GM19372 (cell line): ENCODE data around the gene HGD.
"Not testable (repeated sequence)": the region's sequence is repeated elsewhere in the genome, so short reads cannot be mapped to it uniquely, and the experiment has no call there.

Source experiments
- ATAC-seq: cut with Tn5 transposase; IDR thresholded peaks from one replicate; pipeline ENCODE4 v1.9.1; 2021; ENCODE audit warnings: mild to moderate bottlenecking, low read depth, moderate library complexity; ENCODE audit not compliant: unreplicated experiment

The HGD gene

DNA sequence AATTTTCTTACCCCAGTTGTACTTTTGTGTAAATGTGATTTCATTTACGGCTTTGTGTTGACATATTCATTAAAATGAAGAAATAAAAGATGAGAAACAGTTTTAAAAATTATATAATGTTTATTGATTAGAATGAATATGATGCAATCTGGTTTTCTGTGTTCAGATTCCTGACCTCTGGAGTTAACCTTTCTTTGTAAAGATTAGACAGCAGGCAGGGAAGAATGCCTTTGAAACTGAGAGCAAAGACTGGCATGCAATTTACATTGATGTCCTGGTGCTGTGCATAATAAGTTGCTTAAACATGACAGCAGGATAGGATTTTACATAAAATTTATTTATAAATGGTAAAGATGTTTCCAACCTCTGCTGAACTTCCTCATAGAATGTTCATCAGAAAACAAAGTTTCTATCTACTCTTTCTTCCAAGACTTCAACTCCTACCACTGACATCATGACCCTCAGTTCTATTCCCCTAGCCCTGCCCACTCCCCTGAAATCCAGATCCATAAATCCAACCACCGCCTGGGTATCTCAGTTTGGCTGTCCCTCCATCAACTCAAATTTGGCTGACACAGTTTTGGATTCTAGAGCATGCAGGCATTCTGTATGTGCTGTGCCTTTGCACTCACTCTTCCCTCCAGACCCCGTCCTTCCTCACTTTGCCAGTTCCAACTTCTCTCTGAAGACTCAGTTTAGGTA lies 1.7 kb downstream of the HGD start:
- ATAC-seq = no peak

DNA sequence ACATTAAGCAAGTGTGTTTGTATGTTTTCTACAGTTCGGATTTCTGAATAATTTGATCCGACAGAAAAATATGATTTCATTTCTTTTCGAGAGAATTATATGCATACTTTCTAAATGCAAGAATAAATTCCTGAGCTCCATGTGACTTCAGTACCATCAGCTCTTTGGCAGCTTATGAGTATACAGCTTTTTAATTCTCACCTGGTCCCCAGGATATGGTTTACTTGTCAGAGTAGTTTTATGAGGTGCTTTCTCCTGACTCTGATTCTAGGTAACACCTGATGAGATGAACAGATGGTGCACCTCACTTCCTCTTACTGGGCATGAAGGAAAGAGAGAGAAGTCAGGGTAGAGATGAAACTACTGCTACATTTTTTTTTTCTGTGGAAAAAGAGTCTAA lies 3.1 kb downstream of the HGD start:
- ATAC-seq = peak; percentile 37

DNA sequence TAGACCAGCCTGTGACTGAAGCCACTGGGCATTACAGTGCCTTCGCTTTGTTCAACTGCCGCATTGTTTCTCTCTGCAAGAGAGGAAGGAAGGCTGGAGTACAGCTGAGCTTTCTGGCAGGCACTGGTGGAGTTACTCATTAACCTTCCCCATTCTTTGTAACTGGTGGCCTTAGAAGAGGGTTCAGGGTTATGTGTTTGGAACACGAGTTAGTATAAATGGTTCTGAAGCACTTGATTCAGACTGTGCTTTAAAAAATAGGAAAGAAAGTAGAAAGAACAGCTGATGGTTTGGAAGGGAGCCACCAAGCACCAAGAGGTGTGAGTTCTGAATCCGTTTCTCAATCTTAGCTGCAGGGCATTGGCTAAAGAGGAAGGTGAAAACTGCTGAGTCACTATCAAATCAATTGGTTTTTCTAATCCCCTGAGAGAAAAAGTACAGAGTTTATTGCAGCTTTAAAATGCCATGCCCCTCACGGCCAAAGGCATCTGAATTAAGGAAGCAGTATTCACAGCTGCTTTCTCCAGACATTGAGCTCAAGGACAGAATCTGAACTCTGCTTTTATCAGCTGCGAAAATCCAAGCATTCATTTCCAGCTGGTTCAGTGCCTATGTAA lies 3.6 kb downstream of the HGD start:
- ATAC-seq = peak; percentile 93

DNA sequence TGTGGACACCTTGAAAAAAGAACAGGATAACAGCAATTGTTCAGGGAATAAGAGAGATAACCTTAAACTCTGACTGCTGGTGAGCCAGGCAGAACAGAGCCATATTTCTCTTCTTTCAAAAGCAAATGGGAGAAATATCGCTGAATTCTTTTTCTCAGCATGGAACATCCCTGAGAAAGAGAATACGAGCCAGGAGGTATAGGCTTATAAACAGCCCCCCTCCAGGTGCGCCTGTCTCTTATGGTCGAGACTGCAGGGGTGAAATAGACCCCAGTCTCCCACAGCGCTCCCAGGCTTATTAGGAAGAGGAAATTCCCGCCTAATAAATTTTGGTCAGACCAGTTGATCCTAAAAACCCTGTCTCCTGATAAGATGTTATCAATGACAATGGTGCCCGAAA lies 4.8 kb downstream of the HGD start:
- not testable (repeated sequence) for ATAC-seq

DNA sequence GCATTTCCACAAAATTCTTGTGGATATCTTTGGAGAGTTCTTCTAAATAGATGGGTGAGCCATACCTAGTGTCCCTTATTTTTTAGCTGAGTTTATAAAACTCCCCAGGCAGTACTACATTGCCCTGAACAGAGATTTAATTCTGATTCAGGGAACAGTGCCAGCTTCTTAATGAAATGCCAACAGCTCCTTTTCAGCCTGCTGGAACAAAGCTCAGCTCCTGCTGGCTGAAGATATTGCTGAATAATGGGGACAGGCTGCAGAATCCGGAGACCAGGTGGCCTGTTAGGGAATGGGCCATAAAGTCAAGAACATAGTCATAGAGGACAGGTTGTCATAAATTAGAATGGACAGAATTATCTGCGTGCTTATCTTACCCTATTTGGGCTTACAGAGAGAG lies 8.9 kb downstream of the HGD start:
- no peak for ATAC-seq

DNA sequence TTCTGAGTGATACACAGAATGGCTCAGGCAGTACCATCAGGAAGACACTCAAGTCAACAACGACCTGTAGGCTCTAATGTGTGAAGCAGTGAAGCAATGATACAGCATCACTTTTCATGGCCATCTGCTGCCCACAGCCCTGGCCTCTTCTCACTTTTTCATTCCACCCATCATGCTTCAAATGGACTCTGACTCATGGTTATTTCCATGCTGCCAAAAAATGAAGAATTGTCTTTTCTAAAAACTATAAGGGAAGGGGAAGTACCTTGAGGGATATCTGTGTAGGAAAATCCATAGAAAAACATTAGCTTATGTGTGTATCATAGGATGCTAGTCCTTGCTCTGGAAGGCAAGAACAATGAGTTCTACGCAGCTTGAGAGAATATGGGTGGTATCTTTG lies 11.5 kb downstream of the HGD start:
- ATAC-seq = no peak

DNA sequence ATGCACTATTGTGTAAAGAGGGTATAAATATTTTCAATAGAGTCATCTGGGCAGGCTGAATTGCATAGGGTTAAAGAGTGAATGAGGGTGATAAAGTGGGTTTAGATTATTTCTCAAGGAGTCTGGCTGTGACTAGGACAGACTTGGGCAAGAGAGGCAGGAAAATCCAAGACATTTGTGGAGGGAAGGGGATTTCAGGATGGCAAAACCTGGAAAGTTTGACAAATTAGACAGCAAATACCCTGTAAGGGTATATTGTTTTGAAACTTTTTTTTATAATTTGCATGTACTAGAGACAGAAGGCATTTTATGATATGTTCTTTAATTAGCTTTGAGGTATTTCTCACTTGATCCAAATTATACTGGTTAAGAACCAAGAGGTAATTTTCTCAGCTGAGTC lies 17.1 kb downstream of the HGD start:
- ATAC-seq = no peak

DNA sequence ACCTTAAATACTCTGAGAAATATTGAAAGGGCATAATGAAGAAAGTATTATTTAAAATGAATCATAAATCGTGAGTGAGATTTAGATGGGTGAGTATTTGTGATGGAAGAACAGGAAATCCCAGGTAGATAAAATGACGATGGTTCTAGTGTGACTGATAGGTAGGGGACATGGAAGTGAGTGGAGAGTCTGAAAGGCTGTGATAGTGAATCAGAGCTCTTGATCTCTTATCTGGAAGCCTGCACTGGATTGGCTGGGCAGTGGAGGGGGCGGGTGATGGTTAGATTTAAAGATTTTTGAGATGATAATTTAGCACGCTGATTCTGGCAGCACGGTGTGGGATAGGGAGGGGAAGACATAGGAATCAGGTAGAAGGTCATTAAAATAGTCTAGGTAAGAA lies 20.1 kb downstream of the HGD start:
- ATAC-seq = no peak

DNA sequence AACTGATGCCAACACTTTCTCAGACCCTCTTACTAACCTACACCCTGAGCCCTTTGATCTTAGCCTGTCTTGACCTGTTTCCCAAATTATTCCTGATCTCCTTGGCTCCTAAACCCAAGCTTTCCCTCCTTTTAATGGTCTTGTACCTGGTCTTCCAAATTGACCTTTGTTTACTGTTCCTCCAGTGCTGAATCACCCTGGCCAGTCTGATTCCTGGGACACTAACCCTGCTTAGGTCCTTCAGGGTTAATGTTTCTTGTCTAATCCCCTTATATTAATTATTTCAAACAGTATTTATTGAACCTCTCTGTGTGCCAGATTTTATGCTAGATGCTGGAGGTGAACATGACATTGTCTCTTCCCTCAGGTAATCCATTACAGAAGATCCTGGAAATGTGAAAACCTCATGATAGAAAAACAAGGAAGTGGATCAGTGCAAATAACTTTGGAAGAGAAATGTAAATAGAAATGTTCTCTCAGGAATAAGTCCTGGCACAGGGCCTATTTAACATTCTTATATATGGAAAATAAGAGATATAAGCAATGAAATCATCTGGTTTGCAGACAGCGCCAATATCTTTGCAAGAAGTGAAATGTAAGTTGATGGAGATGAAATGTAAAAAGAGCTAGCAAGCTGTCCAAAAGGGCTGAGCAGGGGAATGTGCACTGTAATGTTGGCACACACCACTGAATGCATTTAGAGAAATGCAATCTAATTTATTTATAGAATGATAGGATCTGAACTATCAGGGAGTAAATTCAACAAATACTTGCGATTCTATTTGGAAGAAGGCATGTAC lies 20.7 kb downstream of the HGD start:
- ATAC-seq = no peak

DNA sequence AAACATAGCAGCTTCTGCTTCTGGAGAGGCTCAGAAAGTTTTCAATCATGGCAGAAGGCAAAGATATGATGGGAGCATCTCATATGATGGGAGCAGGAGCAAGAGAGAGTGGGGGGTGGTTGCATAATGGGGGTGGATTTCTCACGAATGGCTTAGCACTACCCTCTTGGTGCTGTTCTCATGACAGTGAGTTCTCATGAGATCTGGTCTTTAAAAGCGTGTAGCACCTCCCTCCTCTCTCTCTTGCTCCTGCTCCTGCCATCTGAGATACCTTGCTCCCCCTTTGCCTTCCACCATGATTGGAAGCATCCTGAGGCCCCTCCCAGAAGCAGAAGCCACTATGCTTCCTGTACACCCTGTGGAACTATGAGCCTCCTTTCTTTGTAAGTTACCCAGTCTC lies 22.2 kb downstream of the HGD start:
- ATAC-seq = no peak

DNA sequence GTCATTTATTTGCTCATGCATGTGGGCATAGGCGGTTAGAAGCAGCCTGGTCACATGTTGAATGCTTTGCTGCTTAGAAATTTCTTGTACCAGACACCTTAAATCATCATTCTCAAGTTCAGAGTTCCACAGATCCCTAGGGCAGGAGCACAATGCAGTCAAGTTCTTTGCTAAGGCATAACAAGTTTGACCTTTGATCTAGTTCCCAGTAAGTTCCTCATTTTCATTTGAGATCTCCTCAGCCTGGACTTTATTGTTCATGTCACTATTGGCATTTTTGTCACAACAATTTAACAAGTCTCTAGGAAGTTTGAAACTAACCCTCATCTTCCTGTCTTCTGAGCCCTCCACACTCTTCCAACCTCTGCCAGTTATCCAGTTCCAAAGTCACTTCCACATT lies 22.8 kb downstream of the HGD start:
- ATAC-seq = no peak

DNA sequence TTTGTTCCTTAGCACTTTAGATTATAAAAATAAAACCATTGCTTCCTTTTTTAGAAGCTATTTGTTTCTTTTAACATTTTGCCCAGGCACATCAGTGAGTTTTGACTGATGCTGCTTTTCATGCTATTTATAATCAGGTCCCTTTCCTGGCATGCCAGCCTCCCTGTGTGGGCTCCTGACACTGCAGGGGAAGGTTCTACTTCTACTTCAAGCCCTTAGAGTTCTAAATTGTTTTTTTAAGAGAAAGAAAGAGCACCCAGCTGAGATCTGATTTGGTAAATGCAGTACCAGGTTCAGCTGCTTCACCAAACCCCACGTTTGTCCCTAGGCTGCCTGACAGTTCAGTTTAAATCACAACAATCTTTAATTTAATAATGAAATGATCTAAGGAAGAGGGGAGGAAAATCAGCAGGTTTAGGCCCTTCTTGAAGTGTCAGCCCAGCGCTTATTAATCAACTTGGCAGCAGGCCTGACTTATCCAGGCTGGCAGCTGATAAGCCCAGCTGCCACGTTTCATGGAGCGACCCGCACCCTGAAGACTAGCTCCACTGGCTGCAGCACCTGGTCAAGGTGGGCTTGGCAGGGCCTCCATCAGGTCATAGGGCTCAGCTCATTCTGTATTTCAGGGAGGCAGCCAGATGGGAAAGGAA lies 29.0 kb downstream of the HGD start:
- ATAC-seq = no peak

DNA sequence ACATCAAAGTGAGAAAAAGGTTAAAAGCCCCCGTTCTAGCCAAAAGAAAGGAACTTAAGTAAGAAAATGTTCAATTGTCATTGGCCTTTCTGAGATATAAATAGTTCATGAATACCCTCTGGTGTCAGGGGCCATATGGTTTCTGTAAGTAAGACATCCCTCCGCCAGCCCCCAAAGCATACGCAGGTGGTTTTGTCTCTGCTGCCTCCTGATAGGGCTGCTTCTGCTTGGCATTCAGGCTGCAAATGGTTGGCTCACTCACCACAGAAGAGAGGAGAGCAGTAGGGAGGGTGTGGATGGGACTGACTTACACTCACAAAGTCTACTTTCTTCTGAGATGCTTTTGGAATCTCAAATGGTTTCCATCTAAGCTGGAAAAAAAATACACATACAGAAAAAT lies 29.8 kb downstream of the HGD start:
- ATAC-seq = no peak

DNA sequence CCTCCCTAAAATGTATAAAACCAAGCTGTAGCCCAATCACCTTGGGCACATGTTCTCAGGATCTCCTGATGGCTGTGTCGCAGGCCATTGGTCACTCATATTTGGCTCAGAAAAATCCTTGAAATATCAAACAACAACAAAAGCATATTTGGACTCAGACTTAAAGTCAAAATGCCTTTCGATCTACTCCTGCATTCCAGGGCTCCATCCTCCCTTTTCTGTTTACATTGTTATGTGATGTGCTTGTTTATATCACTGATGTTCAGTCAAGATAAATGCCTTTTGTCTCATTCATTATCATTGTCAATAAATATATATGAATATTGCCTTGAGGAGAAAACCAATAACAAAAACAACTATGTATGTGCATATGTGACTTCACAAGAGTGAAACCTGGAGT lies 31.7 kb downstream of the HGD start:
- no peak for ATAC-seq

DNA sequence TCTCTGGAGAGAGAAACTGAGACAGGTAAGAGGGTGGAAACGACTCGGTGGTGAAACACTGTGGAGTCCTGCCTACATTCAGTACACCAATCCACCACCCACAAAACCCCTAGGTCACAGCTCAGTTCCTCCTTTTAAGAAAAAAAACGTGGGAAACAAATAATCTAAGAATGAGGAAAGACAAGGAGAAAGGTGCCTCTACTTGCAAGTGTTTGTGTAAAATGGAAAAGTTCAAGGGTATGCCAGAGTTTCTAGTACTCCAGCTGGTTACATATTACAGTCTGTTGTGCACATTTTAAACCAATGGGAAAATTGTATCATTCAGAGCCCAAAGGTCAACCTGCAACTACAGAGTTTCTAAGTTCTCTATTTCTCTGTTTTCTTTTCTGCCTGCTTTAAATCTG lies 32.2 kb downstream of the HGD start:
- peak; percentile 55 for ATAC-seq

DNA sequence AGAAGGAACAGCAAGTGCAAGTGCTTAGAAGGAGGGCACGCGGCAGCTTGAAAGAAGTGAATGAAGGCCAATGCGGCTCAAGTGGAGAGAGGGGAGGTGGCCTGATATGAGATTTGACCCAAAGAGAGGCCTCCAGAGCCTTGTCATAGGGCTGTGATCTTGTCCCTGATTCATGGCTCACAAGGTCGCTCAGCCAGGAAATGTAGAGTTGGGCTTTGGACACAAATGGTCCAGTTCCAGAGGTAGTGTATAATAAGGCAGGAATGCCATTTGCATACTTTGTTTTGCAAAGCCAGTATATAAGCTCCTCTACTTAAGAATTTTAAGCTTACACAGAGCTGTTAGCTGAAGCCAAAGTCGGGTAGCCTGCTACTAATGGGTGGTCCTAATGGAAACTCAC lies 33.7 kb downstream of the HGD start:
- ATAC-seq = no peak

DNA sequence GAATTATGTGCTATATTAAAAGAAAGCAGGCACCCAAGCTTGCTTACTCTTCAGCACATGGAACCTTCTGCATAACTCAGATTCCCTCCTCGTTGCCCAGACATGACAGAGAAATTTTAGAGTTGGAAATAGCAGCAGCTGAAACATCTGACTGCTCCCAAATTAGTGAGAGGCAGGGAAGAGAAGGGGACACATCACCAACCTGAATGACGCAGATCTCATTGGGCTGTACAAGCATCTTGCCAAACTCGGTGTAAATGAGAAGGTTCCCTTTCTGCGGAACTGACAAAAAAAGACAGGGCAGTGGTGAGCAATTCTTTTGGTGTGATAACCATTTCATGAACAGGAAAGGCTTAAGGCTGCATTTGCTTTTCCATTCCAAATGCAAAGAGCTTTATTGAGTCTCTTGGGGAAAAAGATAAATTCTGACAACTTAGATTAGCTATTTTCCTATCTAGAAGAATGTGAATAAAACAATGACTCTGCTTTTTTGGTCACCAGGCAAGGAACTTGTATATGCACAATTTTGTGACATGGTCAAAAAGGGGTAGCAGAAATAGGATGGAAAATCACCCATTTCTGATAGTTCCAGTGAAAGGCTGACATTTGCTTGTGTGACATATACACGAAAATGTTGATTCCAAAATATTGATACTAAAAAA lies 35.1 kb downstream of the HGD start:
- no peak for ATAC-seq

DNA sequence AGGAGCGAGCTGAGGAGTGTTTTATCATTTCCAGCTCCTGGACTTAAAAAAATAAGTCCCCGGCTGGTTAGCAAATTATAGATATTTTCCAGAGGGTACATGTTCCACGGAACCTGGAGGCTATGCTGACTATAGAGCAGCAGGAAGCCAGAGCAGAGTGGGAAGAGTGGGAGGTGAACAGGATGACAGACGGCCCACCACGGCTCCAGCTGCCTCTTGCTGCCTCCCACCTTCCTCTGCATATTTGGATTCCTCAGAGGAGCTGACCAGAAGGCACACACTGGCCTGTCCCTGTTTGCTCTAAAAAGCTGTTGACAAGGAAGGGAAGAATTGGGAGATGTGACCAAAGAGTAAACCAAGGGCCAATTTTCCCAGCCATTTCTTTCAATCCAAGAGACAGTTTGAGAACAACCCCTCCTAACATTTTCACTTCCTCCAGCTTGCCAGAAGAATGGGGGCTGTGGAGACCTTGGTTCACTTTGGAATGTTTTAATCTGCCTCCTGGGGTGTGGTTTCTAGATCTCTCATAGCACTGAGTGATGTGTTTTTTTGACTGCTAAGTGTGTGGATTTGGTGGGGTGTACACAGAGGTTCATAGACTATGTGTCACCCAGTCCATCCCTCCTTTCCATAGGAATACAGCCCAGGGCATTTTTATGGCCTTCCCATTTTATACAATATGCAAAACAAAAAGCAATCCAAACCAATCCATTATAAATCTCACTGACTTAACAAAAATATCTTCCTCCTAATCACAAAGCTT lies 36.8 kb downstream of the HGD start:
- no peak for ATAC-seq

DNA sequence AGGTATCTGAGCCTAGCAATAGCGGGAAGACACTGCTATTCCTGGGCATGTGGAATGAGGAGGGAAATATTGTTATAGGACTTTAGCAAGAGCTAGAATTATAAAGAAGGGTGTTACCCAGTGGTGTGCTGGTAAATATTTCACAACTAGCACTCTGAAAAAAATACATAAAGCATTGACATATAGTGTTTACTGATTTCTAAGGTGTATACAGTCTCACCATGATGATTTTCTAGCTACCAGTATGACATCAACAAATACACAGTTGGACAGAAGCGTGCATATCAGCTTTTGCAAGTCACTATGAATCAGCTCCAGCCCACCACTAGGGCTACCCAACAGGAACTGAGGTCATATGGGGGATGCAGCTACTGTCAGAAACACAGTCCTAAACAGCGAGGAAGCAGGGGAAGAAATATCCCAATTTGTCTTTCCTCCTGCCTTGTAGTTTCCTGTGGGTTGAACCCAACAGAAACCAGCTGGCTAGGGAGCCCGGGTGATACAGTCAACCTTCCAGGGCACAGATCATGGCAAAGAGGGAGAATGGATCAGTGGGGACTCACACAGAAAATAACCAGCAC lies 39.6 kb downstream of the HGD start:
- ATAC-seq = no peak
